ENCODE data around the gene FBXO27. TPM values are rescaled to one million over a fixed set of nuclear protein-coding genes. Genes with fewer than 3 reads are reported as not detected.

Gene FBXO27
- total RNA-seq, 2 experiments from 2014 or later = not detected

GRCh38 chr19:38975214-38975860 is 57.0 kb downstream of the FBXO27 start, which contains the start of gene FBXO17:
Gene FBXO17, minus strand, starts transcription at chr19:38975742. Its CDS starts 25,423 bp downstream, at chr19:38950319.
- Mint-ChIP-seq H3K4me3 (peak within 1 kb of the TSS; percentile 30), H3K27me3 (peaks cover 23% of the 10 kb centered on the region), H3K27ac (no peak within 1 kb of the TSS), H3K36me3 (ENCODE audit: low read depth) (no peaks in the 10 kb centered on the region), H3K9me3 (peaks cover 6% of the 10 kb centered on the region), H3K4me1 (peaks cover 23% of the 10 kb centered on the region)
- POLR2A ChIA-PET = no interaction called here
- DNase-seq = no peak
- CTCF ChIA-PET = interaction anchor here (0.6 to 1.1 kb wide), 2 partner anchors 14 to 568 kb away, joined by 3 to 4 read pairs; no protein-coding TSS in a partner anchor

- Mint-ChIP-seq H3K27ac (no peak overlapping the region), H3K27me3 (peaks cover 23% of the 10 kb centered on the region), H3K9me3 (peaks cover 3% of the 10 kb centered on the region), H3K4me1 (peaks cover 23% of the 10 kb centered on the region), H3K36me3 (ENCODE audit: low read depth) (no peaks in the 10 kb centered on the region), H3K4me3 (no peak overlapping the region)
- ChIA-PET POLR2A (no interaction called here), CTCF (interaction anchor here (0.6 kb wide), 1 partner anchor 568 kb away, joined by 4 read pairs; no protein-coding TSS in a partner anchor)
- no peak for DNase-seq
Observed at GRCh38 chr19:38974624-38975213, 57.6 kb downstream of the FBXO27 start.

Other genes with a start within 250 kb of the FBXO27 start
- not detected for gene LGALS7B, start 243.3 kb downstream of the FBXO27 start, total RNA-seq
- gene LGALS4, start 219.6 kb downstream of the FBXO27 start, total RNA-seq = 1 to 10 TPM; 2.1 to 2.3 TPM
- gene ECH1, start 200.8 kb downstream of the FBXO27 start, total RNA-seq = 100 to 1,000 TPM; 143 to 144 TPM
- gene HNRNPL, start 182.6 kb downstream of the FBXO27 start, total RNA-seq = 100 to 1,000 TPM; 517 to 535 TPM
- 10 to 100 TPM; 65.0 to 66.9 TPM for gene RINL, start 154.3 kb downstream of the FBXO27 start, total RNA-seq
- gene SIRT2, start 132.9 kb downstream of the FBXO27 start, total RNA-seq = 10 to 100 TPM; 45.2 to 47.1 TPM
- gene NFKBIB, start 132.6 kb downstream of the FBXO27 start, total RNA-seq = 10 to 100 TPM; 31.6 to 32.2 TPM
- gene CCER2, start 120.4 kb downstream of the FBXO27 start, total RNA-seq = under 1 TPM; 0.83 to 0.97 TPM
- 10 to 100 TPM; 33.4 to 37.9 TPM for gene SARS2, start 101.8 kb downstream of the FBXO27 start, total RNA-seq
- 10 to 100 TPM; 54.8 to 57.5 TPM for gene MRPS12, start 101.6 kb downstream of the FBXO27 start, total RNA-seq
- gene FBXO17, start 56.8 kb downstream of the FBXO27 start, total RNA-seq = under 1 TPM in 1 of 2 experiments, not detected in 1; 0.35 TPM
- gene ACP7, start 51.8 kb upstream of the FBXO27 start, total RNA-seq = not detected
- gene PAK4, start 93.2 kb upstream of the FBXO27 start, total RNA-seq = 10 to 100 TPM; 16.5 to 17.9 TPM
- not detected for gene NCCRP1, start 164.4 kb upstream of the FBXO27 start, total RNA-seq
- not detected for gene SYCN, start 171.7 kb upstream of the FBXO27 start, total RNA-seq
- gene IFNL3, start 212.5 kb upstream of the FBXO27 start, total RNA-seq = not detected
- gene IFNL4, start 216.3 kb upstream of the FBXO27 start, total RNA-seq = not detected
- not detected for gene IFNL2, start 235.8 kb upstream of the FBXO27 start, total RNA-seq

Measured in activated CD4-positive, alpha-beta T cell treated with anti-CD3 and anti-CD28 coated beads, Interleukin-2, amount 10 ng/mL, durations not matched to agents 7 days and 5 days (primary cell).